ENCODE data around the gene UBE2D3.

Gene UBE2D3

DNA sequence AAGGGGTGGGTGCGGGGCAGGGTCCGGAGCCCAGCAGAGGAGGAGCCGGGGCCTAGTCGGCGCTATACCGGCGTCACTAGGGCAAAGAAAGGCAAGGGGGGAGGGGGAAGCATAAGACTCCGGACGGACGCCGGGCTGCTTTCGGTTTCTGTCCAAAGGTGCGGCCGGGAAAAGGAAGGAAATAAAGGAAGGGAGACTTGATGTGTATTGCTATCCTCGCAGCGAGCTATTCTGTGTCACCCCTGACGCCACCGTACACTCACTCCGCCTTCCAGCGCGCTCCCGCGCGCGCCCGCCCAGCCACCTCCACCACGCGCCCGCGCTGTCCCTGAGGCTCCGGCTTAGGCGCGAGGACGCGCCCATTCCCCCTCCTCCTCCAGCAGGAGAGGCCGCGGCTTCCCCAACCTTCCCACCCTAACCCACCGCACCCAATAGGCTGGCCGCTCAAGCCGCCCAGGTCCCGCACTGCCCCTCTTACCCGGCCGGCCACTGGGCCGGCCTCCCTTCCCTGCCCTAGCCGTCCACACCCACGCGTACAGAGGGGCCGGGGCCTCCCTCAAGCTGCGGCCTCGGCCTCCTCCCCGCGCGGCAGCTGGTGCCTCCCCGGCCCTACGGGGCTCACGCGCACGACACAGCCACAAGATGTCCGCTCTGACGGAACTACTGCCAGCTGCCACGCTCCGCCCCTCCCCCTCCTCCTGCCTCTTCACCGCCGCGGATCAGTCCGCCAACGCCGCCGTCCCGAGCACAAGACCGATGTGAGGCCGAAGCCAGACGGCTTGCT, at the start of gene UBE2D3:
Gene UBE2D3, minus strand, starts transcription at position 662 of the 784 bp plus-strand sequence. CDS start 1,043 bp downstream, outside the sequence.
- peak; percentile 96 for DNase-seq

DNA sequence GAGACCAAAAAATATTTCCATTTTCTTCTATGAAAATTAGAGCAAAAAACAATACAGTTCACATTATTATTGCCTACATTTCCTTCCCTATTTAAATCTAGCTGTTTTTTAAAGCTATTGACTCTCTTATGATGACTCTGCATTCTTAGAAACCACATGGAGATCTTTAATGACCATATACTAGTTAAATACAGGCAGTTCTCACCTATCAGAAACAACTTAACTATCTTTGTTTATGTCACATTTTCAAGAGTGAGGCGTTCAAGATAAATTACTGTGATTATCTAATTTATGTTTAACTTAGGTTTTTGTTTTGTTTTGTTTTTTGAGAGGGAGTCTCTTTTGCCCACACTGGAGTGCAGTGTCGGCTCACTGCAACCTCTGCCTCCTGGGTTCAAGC, 44.4 kb upstream of the UBE2D3 start:
- DNase-seq, result peak; percentile 82

DNA sequence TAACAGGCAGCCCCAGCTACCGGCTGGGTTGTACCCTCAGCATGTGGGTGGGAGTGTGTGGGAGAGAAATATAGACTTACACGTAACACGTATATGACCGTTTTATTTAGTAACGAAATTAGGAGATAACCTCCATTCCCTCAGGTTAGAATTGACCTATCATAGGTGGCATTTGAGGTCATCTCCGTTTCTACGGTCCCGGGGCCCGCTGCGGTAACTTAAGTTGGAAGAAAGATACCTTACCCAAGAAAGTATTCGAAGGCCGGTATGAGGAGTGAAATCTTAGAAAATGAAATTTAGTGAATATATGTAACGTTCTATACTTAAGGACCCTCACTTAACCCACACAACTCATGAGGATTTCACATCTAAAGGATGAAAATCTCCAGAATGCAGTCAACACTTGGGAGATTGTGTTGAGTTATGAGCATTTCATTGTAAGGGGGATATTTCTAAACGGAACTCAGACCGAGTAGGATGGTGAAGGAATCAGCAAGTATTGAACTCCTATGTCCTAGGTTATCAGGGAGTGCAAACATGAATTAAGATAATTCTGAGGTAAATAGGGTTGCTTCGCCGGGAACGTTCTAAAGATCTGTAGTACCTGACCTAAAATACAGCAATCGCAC, 42.3 kb upstream of the UBE2D3 start:
- peak; percentile 80 for DNase-seq

DNA sequence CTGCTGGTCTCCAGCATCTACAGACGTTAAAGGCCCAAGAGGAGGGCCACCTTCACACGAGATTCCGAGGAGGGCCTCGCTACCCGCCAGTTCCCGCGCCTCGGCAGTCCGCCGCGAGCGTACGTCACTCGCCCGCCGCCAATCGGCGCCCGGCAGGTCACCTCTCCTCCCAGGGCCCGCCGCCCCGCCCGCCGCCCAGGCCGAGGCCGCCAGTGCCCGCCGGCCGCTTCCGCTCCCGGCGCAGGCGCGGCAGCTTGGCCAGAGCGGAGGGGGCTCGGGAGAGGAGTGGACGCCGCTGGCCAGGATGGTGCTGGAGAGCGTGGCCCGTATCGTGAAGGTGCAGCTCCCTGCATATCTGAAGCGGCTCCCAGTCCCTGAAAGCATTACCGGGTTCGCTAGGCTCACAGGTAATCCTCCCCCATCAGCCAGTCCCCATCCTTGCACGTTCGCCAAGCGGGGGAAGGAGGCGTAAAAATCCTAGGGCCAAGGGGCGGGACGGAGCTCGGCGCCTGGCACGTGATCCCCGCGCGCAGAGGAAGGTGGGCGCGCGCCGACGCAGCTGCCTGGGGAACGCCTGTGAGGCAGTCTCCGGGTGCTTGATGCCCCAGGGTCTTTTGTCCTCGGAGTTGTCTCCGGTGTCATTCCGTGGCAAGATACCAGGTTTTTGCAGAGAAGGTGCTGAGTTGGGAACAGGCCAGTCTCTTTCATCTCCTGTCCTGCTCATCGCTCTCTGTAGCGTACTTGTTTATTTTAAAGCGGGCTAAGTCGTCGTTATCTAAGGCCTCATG, 41.6 kb upstream of the UBE2D3 start, which contains the start of gene CISD2:
Gene CISD2, plus strand, starts transcription at position 212 of the 788 bp plus-strand sequence. Its CDS starts 93 bp downstream, at position 305.
- peak; percentile 96 for DNase-seq

DNA sequence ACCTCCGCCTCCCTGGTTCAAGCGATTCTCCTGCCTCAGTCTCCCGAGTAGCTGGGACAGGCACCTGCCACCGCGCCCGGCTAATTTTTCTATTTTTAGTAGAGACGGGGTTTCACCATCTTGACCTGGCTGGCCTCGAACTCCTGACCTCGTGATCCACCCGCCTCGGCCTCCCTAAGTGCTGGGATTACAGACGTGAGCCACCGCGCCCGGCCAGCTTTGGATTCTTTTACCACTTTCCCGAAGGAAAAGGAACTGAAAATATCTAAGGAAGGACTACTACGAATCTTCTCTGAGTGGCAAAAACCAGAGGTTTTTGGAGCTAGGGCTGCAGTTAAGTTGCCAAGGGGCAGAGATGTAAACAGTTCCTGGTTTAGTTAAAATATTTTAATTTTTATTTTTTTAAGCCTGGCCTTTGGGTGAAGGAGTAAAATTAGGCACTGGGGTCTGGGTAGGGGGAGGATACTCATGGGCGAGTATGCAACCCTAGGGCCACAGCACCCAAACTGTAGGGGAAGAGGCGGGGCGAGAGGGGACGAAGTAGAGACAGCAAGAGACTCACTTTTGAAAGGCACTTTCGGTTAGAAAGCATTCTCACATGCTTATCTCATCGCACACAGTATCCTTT, 40.9 kb upstream of the UBE2D3 start:
- no peak for DNase-seq

DNA sequence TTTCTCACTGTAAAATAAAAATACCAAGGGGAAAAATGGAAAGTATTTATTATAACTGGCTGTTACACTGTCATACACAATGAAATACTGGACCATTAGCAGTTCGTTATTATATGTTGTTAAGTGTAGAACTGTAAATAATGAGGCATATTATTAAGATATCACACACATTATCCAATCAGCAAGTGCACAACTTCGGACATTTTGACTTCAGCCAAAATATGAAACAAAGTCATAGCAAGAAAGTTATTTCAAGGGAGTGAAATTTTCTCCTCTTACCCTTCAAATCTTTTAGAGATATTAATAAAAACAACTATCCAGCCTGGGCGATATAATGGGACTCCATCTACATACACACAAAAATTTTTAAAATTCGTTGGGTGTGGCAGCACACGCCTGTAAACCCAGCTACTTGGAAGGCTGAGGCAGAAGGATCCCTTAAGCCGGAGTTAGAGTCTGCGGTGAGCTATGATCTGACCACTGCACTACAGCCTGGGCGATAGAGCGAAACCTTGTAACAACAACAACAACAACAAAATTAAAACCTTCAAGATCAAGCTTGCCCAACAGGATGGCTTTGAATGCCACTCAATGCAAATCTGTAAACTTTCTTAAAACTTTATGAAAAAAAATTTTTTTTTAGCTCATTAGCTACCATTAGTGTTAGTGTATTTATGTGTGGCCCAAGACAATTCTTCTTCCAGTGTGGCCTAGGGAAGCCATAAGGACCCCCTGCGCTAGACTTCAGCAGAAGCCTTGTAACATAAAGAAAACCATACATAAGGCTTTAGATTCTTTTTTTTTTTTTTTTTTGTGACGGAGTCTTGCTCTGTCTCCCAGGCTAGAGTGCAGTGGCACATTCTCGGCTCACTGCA, 40.2 kb upstream of the UBE2D3 start:
- peak; percentile 65 for DNase-seq

DNA sequence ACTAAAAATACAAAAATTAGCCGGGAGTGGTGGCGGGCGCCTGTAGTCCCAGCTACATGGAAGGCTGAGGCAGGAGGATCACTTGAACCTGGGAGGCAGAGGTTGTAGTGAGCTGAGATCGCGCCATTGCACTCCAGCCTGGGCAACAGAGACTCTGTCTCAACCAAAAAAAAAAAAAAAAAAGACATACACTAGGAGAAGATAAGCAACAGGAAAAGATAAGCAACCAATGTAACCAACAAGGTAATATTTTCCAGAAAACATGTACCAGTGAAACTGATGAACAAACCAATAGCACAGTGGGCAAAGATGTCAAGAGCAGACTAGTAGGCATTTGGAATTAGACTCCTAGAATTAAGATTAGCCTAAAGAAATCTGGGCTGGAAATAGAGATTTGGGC, 38.0 kb upstream of the UBE2D3 start:
- DNase-seq, result peak; percentile 58

DNA sequence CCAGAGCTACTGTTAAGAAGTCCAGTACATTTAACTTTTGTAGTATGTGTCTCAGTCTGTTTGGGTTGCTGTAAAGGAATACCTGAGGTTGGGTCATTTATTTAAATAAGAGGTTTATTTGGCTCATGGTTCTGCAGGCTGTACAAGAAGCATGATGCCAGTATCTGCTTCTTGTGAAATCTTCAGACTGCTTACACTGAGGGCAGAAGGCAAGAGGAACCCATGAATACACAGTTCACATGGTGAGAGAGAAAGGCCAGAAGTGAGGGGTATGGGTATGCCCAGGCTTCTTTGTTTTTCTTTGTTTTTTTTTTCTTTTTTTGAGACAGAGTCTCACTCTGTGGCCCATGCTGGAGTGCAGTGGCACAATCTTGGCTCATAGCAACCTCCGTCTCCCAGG, 35.4 kb upstream of the UBE2D3 start:
- no peak for DNase-seq

DNA sequence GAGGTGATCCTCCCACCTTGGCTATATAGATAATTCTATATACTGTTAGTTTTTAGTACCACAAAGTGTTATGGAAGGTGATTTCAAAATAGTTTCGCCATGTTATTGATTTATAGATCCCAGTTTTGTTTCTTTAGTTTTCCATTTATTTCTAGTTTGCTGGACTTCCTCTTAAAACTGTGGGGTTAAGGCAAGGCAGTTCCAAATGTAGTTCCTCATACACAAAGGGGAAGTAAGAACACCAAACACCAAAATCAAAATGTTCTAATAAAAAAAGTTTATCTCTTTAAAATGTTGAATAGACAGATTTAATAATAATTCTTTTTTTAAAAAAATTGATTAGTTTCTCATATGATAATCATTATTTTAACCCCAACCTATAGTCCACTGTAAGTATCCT, 34.7 kb upstream of the UBE2D3 start:
- DNase-seq, result peak; percentile 23

DNA sequence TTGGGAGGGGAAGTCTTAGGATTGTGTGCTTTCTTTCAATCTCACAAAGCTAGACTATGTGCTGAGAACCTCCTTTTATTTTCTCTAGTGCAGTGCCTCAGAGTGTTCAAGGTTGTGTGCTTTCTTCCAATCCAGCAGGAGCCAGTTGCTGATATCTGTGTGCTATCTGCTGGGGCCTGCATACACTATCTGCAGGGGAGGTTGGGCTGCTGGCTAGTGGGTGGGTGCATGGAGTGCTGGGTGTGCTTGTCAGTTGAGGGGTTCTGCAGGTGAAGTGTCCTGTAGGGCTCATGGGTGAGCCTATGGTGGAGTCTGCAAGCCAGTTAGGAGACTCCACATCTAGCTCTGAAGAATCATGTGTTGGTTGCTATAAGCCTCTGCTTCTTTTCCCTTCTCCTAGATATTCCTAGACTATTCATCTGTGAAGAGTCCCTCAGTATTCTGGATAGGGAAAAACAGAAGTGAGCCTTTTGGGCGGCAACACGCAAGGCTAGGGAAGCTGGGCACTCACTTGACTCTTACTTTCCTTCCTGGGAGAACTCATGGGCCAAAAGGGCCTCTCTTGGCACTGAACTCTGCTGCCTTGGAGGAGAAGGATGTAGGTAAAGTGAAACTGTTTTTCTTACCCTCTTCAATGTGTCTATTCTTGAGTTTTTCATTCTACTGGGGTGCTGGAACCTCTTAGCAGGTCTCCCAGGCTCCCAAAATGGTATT, 33.4 kb upstream of the UBE2D3 start:
- peak; percentile 76 for DNase-seq

DNA sequence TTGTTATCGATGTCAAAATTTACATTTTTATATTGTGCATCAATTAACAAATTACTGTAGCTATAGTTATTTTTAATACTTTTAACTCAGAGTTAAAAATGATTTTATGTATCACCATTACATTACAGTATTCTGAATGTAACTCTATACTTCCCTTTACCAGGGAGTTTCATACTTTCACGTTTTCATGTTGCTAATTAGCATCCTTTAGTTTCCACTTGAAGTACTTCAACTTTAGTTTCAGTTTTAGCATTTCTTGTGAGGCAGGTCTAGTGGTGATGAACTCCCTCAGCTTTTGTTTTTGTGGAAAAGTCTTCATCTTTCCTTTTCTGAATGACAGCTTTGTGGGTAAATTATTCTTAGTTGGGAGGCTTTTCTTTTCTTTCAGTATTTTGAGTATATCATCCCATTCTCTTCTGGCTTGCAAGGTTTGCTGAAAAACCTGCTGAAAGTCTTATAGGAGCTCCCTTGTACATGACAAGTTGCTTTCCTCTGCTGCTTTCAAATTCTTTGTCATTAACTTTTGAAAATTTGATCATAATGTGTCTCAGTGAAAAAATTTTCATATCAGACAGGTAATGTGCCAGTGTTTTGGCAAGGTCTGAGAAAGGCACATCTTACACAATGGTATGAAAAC, 31.6 kb upstream of the UBE2D3 start:
- DNase-seq, result no peak

DNA sequence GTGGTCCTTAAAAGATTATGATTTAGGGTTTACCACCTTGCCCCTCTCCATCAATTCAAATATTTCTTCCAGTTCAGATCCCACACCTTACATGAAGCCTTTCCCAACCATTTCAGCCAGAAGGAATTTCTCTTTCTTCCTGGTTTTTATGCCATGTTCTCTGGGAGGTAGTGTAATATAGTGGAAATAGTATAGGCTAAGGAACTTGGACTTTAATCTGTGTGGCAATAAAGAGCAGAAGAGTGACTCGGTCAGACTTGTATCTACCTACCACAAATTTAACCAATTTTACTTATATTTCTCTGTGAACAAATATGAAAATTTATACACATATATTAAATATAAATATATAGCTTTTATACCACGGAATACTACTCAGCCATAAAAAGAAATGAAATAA, 23.0 kb upstream of the UBE2D3 start:
- DNase-seq, result no peak

DNA sequence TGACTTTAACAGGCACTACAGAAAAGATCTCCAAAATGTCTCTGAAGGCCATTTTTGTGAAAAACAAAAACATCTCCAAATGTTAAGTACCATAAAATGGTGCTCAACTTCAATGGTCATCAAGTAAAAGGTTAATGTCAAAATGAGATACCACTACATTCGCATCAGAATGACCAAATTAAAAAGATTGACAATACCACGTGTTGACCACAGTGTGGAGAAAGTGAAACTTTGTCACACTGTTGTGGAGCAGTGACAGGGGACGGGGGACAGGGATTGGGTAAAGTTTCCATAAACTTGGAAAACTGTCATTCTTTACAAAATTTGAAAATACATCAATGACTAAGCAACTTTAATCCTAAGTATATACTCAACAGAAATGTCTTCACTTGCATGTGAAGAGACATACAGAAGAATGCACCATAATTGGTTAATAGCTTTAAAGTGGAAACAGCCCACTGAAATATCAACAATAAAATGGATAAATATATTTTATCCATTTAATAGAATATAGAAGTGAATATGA, 22.3 kb upstream of the UBE2D3 start:
- DNase-seq, result no peak

DNA sequence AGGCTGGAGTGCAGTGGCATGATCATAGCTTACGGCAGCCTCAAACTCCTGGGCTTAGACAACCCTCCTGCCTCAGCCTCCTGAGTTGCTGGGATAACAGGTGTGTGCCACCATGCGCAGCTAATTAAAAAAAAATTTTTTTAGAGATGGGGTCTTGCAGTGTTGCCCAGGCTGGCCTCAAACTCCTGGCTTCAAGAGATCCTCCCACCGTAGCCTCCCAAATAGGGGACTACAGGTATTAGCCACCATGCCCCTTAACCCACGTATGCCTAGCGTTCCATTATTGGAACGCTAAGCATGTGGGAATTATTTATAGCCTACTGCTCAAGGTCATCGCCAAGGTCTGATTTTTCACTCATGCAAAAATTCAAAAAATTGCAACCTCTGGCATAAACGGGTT, 20.3 kb upstream of the UBE2D3 start:
- no peak for DNase-seq

DNA sequence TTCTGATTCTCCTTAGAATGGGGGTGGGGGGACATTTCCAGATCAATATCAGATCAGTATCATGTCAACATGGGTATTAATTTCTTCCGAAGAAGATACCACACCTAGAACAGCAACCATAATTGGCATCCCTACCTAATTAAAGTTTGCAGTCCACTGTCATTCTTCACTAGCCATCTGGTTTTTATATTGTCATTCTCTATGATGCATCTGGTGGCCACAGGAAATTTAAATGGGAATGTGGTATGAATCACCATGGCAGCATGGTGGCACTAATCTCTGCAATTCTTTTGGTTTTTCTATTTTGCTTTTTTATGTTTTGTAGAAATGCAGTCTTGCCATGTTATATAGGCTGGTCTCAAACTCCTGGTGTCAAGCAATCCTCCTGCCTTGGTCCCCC, 16.6 kb upstream of the UBE2D3 start:
- no peak for DNase-seq

DNA sequence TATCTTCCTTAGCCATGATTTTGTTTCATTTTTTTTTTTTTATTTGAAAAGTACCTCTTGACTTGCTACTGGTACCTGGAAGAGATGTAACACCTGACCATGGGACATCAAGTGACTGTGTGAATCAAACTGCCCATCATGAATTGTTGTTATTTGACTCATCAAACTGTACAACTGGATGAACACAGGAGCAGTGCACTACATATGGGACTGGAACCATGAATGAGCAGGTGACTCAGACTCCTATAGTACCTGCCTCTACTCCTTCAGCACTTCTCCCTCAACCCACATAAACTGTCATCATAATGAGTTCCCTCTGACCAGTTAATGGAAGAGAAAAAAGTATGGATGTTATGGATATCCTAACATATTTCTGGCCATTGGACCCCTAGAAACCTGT, 15.9 kb upstream of the UBE2D3 start:
- no peak for DNase-seq

DNA sequence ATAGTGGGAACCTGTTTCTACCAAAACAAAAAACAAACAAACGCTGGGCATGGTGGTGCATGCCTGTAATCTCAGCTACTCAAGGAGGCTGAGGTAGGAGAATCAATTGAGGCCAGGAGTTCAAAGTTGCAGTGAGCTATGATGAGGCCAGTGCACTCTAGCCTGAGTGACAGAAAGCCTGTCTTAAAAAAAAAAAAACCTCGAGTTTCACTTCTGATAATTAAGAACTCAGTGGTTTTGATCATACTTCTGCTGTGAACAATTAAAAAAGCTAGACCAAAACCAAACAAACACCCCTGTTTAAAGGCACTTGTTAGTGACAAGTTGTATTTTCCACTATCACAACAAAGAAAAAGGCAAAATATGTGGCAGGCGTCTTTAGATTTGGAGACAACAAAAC, 15.0 kb upstream of the UBE2D3 start:
- no peak for DNase-seq

DNA sequence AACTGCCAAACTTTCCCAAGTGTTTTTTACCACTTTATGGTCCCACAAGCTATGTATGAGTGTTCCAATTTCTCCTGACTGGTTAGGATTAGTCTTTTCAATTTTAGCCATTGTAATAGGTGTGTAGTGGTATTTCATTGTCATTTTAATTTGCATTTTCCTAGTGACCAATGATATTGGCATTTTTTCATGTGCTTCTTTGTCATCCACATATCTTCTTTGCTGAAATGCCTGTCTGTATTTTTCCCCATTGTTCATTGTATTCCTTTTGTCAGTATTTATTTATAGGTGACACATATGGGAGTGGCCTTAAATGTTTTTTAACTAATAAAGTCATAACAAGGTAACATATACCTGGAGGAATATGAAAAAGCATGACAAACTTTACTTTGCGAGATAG, 9.2 kb upstream of the UBE2D3 start:
- no peak for DNase-seq

DNA sequence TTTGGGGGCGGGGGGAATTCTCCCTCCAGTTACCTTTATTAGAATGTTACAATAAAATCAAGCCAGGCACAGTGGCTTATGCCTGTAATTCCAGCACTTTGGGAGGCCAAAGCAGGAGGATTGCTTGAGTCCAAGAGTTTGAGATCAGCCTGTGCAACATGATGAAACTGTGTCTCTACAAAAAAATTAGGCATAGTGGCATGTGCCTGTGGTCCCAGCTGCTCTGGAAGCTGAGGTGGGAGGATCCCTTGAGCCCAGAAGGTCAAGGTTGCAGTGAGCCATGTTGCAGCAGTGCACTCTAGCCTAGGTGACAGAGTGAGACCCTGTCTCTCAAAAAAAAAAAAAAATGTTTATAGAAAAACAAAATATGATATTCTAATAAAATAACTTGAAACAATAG, 5.3 kb upstream of the UBE2D3 start:
- no peak for DNase-seq

DNA sequence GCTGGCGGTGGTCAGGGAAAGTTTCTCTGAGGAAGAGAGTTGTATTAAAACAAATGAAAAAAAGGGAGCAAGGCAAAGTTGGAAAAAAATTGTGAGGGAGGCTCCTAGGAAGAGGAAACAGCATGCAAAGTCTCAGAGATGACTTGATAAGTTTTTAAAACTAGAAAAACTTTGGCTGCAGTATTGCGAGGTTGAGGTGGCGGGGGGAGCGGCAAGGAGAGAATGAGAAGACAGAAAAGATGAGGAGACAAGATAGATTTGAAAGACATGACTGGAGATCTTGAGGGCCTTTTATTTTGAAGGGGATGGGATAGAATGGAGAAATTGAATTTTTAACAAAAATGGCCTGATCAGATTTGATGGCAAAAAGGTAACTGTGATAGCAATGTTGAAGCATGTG, 4.8 kb upstream of the UBE2D3 start:
- no peak for DNase-seq

DNA sequence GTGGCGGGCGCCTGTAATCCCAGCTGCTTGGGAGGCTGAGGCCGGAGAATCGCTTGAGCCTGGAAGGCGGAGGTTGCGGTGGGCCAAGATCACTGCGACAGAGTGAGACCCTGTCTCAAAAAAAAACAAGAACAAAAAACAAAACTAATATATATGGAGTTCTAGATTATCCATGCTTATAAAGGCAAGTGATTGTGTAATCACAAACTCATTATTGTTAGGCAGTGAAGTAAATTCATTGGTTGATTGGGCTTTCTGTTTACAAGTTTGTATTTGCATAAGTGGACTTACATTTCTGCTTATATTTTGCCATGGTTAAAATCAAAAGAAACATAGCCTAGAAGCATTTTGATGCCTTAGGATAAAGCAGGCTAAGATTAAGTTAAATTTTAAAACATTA, 2.5 kb upstream of the UBE2D3 start:
- no peak for DNase-seq
